Heart left ventricle (tissue), 13 donors: ENCODE results near the gene NTM.

Experiments
- CTCF ChIP-seq, 12 donors: fragments of 200-600 bp; sonication (generic) in 4 of 12; IDR thresholded peaks; one replicate each; pipeline versions ENCODE4 v1.5.0 to v1.8.0; 2018 to 2022; ENCODE audit warnings: antibody characterized with exemption in 12 of 12, mild to moderate bottlenecking in 5 of 12
- POLR2A ChIP-seq, 2 donors: fragments of 450-650 bp; IDR thresholded peaks; one replicate each; pipeline ENCODE4 v1.6.1; 2017; ENCODE audit warnings: antibody characterized with exemption in 2 of 2, mild to moderate bottlenecking in 2 of 2, moderate library complexity in 2 of 2
- donor health status: ischemic (EF 13 %, LVEDD 7.1; RV severe dilation, severe dysfunction).
- donor health status: DM: no; HTN: yes; CAD: no.
- donor health status: DM: no; HTN: no; CAD: no.
- donor health status: ischemic (EF 25% LVEDD 6.9; RV normal size, moderate dysfunction).
- donor health status: ischemic (EF 25% LVEDD 5.7; RV mildly dilated, moderate dysfunction).
- donor health status: ischemic (EF 35%, LVEDD 5.7; RV mildly dilated, moderate dysfunction).
- donor health status: nonischemic (EF 11% LVEDD 7.7; RV severe dilation, severe dysfunction).
- donor health status: DM: yes; HTN: yes; CAD: no.
- donor health status: PGD.
- donor health status: ischemic (EF 29% LVEDD 5.4; RV normal size, mild dysfunction).
- donor health status: nonischemic (EF 23%, LVEDD 6.1; RV moderate dilation, normal function).

- TF ChIP-seq CTCF (IDR thresholded peaks at IDR 0.05) (peak; percentile 58 to 85 (median 73)), POLR2A (IDR thresholded peaks at IDR 0.05) (no peak)
Measured at GRCh38 chr11:131748151-131749050, 378.0 kb downstream of the NTM start.
